IPS DF 4.7 (cell line): ENCODE data around the gene COX7A2L.
"Not testable (repeated sequence)": the region's sequence is repeated elsewhere in the genome, so short reads cannot be mapped to it uniquely, and the experiment has no call there.

ENCODE experiments used
- DNase-seq: peaks from one replicate; pipeline ENCODE4 v3.0.0-alpha.2; 2013; ENCODE audit warnings: low spot score; ENCODE audit errors: extremely low read depth

The COX7A2L gene

DNA sequence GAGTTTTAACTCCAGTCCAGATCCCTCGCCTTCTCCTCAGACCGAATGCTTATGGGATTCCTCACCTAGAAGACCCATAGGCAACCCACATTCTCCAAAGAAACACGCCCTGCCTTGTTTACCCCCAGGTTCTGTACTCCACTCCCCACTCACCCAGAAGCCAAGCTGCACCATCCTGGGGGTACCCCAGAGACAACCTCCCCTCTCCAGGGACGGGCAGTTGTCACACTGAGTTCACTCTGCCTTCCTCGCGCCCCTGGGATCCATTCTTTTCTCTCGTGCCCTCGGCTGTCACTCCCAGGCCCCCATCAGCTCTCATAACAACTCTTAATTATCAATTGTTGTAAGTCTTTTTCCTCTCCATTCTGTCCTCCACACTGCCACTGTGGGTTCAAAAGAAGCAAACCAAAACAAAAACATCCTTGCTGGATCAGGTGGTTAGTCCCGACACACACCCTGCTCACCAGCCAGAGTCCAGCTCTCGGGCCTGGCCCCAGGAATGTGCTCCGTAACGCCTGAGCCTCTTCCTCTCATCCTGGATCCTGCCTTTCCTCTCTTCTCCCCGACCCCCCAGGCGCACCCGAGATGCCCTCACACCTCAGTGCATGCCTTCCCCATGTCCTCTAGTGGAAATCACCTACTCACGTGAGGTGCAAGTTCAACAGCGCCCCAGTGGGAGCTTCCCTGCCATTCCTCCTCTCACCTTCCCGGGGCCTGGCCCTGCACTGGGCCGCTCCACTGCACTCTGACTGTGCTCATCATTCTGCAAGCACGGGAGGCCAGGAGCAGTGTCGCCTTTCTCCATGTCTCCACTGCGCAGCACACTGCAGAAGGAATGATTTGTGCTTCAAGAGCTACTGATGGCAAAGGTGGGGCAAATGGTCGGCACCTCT lies 20.7 kb downstream of the COX7A2L start:
- DNase-seq, result no peak

DNA sequence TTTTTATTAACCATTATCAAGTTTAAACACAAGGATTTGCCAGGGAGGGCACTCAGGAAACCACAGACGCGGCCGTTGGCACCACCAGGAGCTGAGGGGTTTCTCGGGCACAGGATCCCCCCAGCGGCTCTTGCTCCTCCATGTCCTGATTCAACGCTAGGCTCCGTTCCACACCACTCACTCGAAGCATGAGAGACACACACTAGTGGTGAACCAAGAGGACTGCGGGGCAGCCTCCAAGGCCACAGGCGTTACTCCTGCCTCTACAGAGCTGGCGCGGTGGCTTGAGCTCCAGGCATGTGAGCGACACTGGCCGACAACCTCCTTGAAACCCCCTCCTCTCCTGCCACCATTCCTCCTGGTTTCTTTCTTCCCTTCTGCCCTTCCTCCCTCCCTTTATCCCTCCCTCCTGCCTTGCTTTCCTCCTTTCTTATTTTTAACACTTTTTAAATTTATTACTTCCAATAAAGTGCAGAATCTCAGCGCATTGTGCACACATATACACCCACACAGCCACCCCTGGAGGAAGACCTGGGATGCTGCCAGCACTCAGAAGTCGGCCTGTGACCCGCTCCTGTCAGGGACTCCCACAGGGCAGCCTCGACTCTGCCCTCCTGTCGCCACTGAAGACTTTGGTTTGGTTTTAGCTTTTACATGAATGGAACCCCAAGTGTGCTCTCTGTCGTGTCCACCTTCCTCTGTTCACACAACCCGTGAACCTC lies 21.7 kb downstream of the COX7A2L start:
- DNase-seq, result no peak

GRCh38 chr2:42338567-42339190 lies 22.3 kb downstream of the COX7A2L start:
- no peak for DNase-seq

- DNase-seq, result no peak
Measured at GRCh38 chr2:42337846-42338566, 23.0 kb downstream of the COX7A2L start.

DNA sequence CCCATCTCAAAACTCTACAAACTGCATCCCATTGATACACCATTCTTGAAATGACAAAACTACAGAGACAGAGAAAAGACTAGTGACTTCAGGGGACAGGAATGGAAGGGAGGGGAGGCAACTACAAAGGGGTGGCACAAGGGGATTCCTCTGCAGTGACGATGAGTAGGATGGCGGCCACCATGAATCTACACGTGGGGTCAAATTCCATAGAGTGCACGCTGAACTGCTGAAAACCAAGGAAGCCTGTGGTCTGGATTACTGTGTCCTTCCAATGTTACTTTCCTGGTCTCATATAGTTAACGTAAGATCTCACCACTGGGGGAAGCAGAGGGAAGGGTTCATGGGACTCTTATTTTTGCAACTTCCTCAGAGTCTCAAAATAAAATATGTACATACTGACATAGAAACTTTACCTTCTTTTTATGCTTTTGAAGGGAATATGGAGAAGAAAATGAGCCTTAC lies 23.6 kb downstream of the COX7A2L start:
- DNase-seq, result no peak

- DNase-seq, result no peak
Measured at GRCh38 chr2:42336361-42336965, 24.6 kb downstream of the COX7A2L start.

DNA sequence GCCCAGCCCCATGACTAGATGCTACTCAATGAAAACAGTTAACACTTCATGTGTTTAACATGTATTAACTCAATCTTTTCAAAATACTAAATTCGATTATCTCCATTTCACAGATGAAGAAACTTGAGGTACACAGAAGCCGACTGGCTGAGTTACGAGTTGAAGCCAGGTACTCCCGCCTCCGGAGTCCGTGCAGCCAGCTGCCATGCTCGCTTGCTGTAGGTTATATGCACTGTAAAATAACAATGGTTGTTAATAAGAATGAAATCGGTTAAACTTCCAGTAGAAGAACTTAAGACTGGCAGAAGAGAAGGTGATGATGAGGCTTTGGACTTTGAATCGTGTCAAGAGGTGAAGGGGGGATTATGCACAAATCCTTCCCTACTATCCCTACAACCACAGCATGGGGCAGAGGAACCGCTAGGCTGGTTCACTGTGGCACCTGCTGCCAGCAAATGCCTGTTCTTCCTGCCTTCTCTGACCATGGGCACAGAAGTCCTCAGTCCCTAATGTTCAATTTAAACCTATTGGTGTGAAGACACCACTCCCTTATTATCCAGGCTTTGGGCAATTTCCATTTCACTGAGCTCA lies 25.4 kb downstream of the COX7A2L start:
- DNase-seq, result no peak

DNA sequence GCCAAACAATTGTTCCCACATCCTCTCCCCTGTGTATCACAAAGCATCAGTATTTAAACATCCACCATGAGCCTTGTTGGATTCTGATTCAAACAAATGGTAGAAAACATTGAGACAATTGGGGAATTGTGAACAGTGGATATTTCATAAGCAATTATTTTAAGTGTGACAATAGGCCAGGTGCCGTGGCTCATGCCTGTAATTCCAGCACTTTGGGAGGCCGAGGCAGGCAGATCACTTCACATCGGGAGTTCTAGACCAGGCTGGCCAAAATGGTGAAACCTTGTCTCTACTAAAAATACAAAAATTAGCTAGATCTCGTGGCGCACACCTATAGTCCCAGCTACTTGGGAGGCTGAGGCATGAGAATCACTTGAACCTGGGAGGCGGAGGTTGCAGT lies 26.2 kb downstream of the COX7A2L start:
- not testable (repeated sequence) for DNase-seq

DNA sequence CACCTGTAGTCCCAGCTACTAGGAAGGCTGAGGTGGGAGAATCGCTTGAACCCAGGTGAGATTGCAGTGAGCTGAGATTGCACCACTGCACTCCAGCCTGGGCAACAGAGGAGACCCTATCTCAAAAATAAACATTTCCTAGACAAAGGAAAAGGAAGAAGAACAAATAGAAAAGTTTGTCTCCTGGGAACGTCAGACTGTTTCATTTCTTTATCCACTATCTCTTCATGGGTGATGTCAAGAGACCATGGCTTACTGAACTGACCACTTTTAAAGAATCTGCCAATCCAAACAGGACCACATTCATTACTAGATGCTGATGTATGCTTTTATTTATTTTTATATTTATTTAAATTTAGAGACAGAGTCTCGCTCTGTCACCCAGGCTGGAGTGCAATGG lies 26.8 kb downstream of the COX7A2L start:
- no peak for DNase-seq

DNA sequence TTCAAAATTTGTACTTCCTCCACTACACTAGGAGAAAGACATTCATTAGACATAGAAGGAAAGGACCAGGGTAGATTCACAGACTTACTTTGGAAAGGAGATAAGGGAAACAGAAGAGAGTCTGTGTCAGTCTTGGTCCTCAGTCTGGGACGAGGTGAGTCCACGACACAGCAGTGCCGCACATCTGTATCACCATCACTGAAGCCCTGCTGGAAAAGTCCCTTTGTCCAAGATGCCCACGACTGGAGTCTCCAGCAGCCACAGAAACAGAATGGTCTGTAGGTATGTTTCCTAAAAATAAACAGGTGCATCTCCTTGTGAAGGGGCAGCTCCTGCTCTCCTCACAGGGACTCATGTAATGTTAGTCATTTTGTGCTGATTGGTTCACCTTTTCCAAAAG lies 27.4 kb downstream of the COX7A2L start:
- DNase-seq, result no peak

GRCh38 chr2:42332575-42332974 lies 28.4 kb downstream of the COX7A2L start:
- DNase-seq, result no peak

GRCh38 chr2:42331569-42332284 lies 29.3 kb downstream of the COX7A2L start:
- no peak for DNase-seq

DNA sequence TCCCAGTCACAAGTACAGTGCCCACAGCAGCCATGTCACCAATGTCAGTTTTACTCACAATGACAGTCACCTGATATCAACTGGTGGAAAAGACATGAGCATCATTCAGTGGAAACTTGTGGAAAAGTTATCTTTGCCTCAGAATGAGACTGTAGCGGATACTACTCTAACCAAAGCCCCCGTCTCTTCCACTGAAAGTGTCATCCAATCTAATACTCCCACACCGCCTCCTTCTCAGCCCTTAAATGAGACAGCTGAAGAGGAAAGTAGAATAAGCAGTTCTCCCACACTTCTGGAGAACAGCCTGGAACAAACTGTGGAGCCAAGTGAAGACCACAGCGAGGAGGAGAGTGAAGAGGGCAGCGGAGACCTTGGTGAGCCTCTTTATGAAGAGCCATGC lies 31.3 kb downstream of the COX7A2L start:
- no peak for DNase-seq

DNA sequence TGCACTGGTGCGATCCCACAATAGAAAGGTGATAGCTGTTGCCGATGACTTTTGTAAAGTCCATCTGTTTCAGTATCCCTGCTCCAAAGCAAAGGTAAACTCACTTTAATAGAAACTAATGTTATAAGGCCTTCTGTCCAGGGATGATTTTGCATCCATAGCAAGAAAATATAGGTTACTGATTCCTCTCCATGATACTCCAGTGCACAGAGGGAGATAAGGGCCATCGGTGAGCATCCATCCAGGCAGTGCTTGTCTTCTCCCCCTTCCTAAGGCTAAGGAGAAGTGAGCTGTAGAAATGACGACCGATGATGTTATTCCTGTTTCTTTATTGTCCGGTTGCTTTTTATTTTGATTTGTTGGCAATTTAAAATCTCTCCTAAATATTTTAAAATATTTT lies 32.1 kb downstream of the COX7A2L start:
- no peak for DNase-seq

GRCh38 chr2:42328148-42328833 lies 32.7 kb downstream of the COX7A2L start:
- DNase-seq, result no peak

GRCh38 chr2:42327125-42327524 lies 33.9 kb downstream of the COX7A2L start:
- DNase-seq, result no peak

DNA sequence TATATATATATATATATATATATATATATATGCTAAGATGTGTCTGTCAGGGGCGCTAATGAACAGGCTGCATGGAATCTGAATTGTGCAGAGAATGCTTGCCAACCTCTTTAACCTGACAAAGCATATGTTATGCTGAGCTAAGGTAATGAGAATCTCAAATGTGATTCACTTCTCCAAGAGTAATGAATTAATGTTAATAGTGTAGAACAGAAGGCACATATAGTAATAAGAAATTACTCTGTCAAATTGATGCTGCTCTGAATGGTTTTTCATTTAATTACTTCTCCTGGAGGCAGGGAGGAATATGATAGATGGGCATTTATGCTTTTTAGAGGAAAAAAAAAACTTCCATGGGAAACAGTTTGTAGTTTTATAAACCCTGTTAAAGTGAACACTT lies 35.4 kb downstream of the COX7A2L start:
- DNase-seq, result no peak

DNA sequence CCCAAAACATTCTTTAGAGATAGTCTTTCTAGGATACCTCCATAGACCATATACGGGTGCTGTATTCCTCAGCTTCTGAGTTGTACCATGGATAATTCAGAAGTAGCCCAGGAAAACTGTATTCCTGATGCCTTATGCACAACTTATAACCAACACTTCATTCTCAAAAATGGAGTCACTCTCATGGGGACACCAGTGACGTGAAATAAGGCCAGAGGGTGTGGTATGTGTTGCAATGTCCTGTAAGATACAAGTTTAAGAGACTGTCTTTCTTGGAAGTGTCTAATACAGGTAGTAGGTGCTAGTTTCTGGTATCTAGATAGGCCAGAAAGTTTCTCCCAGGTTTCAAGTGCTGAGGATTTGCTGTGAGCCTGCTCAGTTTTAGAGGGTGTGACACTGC lies 36.1 kb downstream of the COX7A2L start:
- no peak for DNase-seq

GRCh38 chr2:42324244-42324643 lies 36.8 kb downstream of the COX7A2L start:
- DNase-seq, result no peak
